ENCODE data around the gene ADGRV1. TPM values are rescaled to one million over a fixed set of nuclear protein-coding genes. Genes with fewer than 3 reads are reported as not detected.

ADGRV1 gene
- polyA plus RNA-seq, 3 donors = 0.18 to 0.33 TPM; not detected in 1

DNA sequence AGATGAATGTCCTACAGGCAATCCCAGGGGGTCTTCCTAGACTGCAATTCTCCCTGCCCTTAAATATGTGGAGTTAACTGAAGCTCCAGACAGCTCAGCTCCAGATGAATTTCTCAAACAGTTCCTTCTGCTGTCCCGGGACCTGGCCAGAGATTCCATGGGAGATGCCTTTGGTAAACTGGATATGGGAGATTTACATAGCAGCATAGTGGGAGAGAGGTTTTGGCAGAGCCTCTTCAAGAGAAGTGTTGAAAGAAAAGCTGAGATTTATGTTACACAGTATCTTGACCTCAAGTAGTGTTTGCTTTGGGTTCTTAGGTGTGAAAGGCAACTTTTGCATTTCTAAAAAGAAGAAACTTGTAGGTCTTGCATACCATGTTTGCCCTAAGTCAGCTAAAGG, 459.6 kb downstream of the ADGRV1 start:
- Histone ChIP-seq H3K4me3 (replicated peaks in 1 of 3; ENCODE audit: low read depth in 2 of 3, low read length in 3 of 3) (no peak overlapping the region), H4K20me1 (ENCODE audit: insufficient read depth, low read length) (no peaks in the 10 kb centered on the region), H3K4me2 (replicated peaks; ENCODE audit: extremely low read depth, low read length, poor library complexity, severe bottlenecking) (no peak overlapping the region), H3K4me1 (ENCODE audit: control insufficient read depth in 1 of 2, insufficient read depth in 2 of 2, low read length in 2 of 2) (no peaks in the 10 kb centered on the region), H3K27me3 (ENCODE audit: control insufficient read depth in 2 of 2, insufficient read depth in 2 of 2, low read length in 2 of 2) (no peaks in the 10 kb centered on the region), H3K9ac (ENCODE audit: insufficient read depth, low read length, poor library complexity, severe bottlenecking) (no peak overlapping the region), H3K79me2 (ENCODE audit: insufficient read depth, low read length) (no peaks in the 10 kb centered on the region), H3K27ac (ENCODE audit: low read depth in 1 of 2, low read length in 2 of 2) (no peak overlapping the region), H2AFZ (ENCODE audit: insufficient read depth, low read depth, low read length, poor library complexity, severe bottlenecking) (no peak overlapping the region), H3K9me3 (replicated peaks in 1 of 2; ENCODE audit: control insufficient read depth in 1 of 2, insufficient read depth in 1 of 2, low read length in 2 of 2) (no peaks in the 10 kb centered on the region), H3K36me3 (replicated peaks in 1 of 2; ENCODE audit: control insufficient read depth in 1 of 2, insufficient read depth in 2 of 2, low read length in 2 of 2) (no peaks in the 10 kb centered on the region)
- DNase-seq = no peak
- TF ChIP-seq, protein P1, sequence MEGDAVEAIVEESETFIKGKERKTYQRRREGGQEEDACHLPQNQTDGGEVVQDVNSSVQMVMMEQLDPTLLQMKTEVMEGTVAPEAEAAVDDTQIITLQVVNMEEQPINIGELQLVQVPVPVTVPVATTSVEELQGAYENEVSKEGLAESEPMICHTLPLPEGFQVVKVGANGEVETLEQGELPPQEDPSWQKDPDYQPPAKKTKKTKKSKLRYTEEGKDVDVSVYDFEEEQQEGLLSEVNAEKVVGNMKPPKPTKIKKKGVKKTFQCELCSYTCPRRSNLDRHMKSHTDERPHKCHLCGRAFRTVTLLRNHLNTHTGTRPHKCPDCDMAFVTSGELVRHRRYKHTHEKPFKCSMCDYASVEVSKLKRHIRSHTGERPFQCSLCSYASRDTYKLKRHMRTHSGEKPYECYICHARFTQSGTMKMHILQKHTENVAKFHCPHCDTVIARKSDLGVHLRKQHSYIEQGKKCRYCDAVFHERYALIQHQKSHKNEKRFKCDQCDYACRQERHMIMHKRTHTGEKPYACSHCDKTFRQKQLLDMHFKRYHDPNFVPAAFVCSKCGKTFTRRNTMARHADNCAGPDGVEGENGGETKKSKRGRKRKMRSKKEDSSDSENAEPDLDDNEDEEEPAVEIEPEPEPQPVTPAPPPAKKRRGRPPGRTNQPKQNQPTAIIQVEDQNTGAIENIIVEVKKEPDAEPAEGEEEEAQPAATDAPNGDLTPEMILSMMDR (IDR thresholded peaks at IDR 0.05) = no peak
- intact Hi-C loops (cut with micrococcal nuclease) = no loop called here
- Mint-ChIP-seq H3K4me1 (peaks cover 5% of the 10 kb centered on the region), H3K36me3 (no peaks in the 10 kb centered on the region), H3K4me3 (no peak overlapping the region), H3K27me3 (ENCODE audit: low read depth in 3 of 3) (no peaks in the 10 kb centered on the region), H3K9me3 (peaks cover 4 to 13% (median 9%) of the 10 kb centered on the region in 7 donors), H3K27ac (peak overlapping the region in 1 of 7 donors; percentile 38)
- 100% methylated on average over 1 of the region's 1 CpG for WGBS (ENCODE audit: insufficient coverage)

- no peak overlapping the region for H3K4me3 Mint-ChIP-seq
- Histone ChIP-seq H3K4me2 (replicated peaks; ENCODE audit: extremely low read depth, low read length, poor library complexity, severe bottlenecking) (no peak overlapping the region), H3K9me3 (replicated peaks in 1 of 2; ENCODE audit: control insufficient read depth in 1 of 2, insufficient read depth in 1 of 2, low read length in 2 of 2) (no peaks in the 10 kb centered on the region), H3K4me1 (ENCODE audit: control insufficient read depth in 1 of 2, insufficient read depth in 2 of 2, low read length in 2 of 2) (no peaks in the 10 kb centered on the region), H3K27me3 (ENCODE audit: control insufficient read depth in 2 of 2, insufficient read depth in 2 of 2, low read length in 2 of 2) (no peaks in the 10 kb centered on the region), H2AFZ (ENCODE audit: insufficient read depth, low read depth, low read length, poor library complexity, severe bottlenecking) (no peak overlapping the region), H3K27ac (ENCODE audit: low read depth in 1 of 2, low read length in 2 of 2) (no peak overlapping the region), H3K9ac (ENCODE audit: insufficient read depth, low read length, poor library complexity, severe bottlenecking) (no peak overlapping the region), H3K36me3 (replicated peaks in 1 of 2; ENCODE audit: control insufficient read depth in 1 of 2, insufficient read depth in 2 of 2, low read length in 2 of 2) (no peaks in the 10 kb centered on the region), H3K4me3 (replicated peaks in 1 of 3; ENCODE audit: low read depth in 2 of 3, low read length in 3 of 3) (no peak overlapping the region), H4K20me1 (ENCODE audit: insufficient read depth, low read length) (no peaks in the 10 kb centered on the region), H3K79me2 (ENCODE audit: insufficient read depth, low read length) (no peaks in the 10 kb centered on the region)
- no peak overlapping the region for H3K27ac Mint-ChIP-seq
- DNase-seq = no peak
- intact Hi-C loops (cut with micrococcal nuclease) = no loop called here
- H3K4me1 Mint-ChIP-seq = peaks cover 5% of the 10 kb centered on the region
- no peaks in the 10 kb centered on the region for H3K27me3 Mint-ChIP-seq (ENCODE audit: low read depth in 3 of 3)
- peaks cover 4 to 13% (median 7%) of the 10 kb centered on the region in 7 donors for H3K9me3 Mint-ChIP-seq
- TF ChIP-seq, protein P1 (IDR thresholded peaks at IDR 0.05) = no peak
- WGBS (ENCODE audit: insufficient coverage) = 81% methylated on average over 3 of the region's 4 CpGs
- H3K36me3 Mint-ChIP-seq = no peaks in the 10 kb centered on the region
Measured at GRCh38 chr5:91018712-91019371, 460.2 kb downstream of the ADGRV1 start.

All from CD14-positive monocyte (primary cell).